K562 (cell line): ENCODE results near the gene CDC45. TPM values are rescaled to one million over a fixed set of nuclear protein-coding genes. Genes with fewer than 3 reads are reported as not detected.

Experiments
- E2F6 ChIP-seq, 2 experiments: IDR thresholded peaks; 2 replicates each; pipeline ENCODE4 v1.6.1; 2011; ENCODE audit warnings: borderline replicate concordance in 1 of 2, control low read depth in 1 of 2, low read depth in 1 of 2, low read length in 1 of 2, mild to moderate bottlenecking in 1 of 2, mixed read lengths in 1 of 2, moderate library complexity in 1 of 2; ENCODE audit not compliant: insufficient read depth in 1 of 2, insufficient read length in 1 of 2, poor library complexity in 1 of 2, severe bottlenecking in 1 of 2; ENCODE audit errors: extremely low read depth in 1 of 2
- EHMT2 ChIP-seq: fragments of 450-650 bp; IDR thresholded peaks from 2 replicates; pipeline ENCODE4 v1.6.1; 2018; ENCODE audit warnings: antibody characterized with exemption
- FOXJ3 ChIP-seq: sonication (generic); formaldehyde crosslinking; IDR thresholded peaks from 2 replicates; pipeline ENCODE4 v1.4.0; 2020; ENCODE audit warnings: mild to moderate bottlenecking, missing genetic modification reagents
- NBN ChIP-seq: fragments of 450-650 bp; IDR thresholded peaks from 2 replicates; pipeline ENCODE4 v1.6.1; 2016; ENCODE audit warnings: low read depth, mild to moderate bottlenecking
- RERE ChIP-seq: sonication (generic); formaldehyde crosslinking; IDR thresholded peaks from 2 replicates; pipeline ENCODE4 v1.8.0; 2023; ENCODE audit warnings: missing genetic modification reagents, mild to moderate bottlenecking, borderline replicate concordance
- RNF2 ChIP-seq: sonication (generic); IDR thresholded peaks from 2 replicates; pipeline ENCODE4 v1.6.1; 2016
- SAP30 ChIP-seq: fragments of 200-600 bp; sonication (generic); IDR thresholded peaks from 2 replicates; pipeline ENCODE4 v1.6.1; 2012; ENCODE audit warnings: borderline replicate concordance, low read depth, mild to moderate bottlenecking, moderate library complexity, low read length, control low read depth, inconsistent platforms; ENCODE audit not compliant: insufficient read depth, poor library complexity, severe bottlenecking
- SPI1 ChIP-seq: IDR thresholded peaks from 2 replicates; pipeline ENCODE4 v1.6.1; 2011; ENCODE audit warnings: low read depth, low read length, control low read depth, borderline replicate concordance
- TSC22D4 ChIP-seq: fragments of 450-650 bp; IDR thresholded peaks from 2 replicates; pipeline ENCODE4 v1.6.1; 2016; ENCODE audit warnings: missing genetic modification characterization, missing biosample characterization, control low read depth
- ZC3H11A ChIP-seq: IDR thresholded peaks from 2 replicates; pipeline ENCODE4 v1.6.1; 2012; ENCODE audit warnings: low read depth, low read length, improper control_type of control experiment
- ZEB2 ChIP-seq: fragments of 450-650 bp; IDR thresholded peaks from 2 replicates; pipeline ENCODE4 v1.6.1; 2016
- ZNF12 ChIP-seq: sonication (generic); formaldehyde crosslinking; IDR thresholded peaks from 2 replicates; pipeline ENCODE4 v1.4.0; 2020; ENCODE audit warnings: mild to moderate bottlenecking, missing genetic modification reagents
- ZNF277 ChIP-seq: fragments of 250-450 bp; sonication (Bioruptor Pico); IDR thresholded peaks from 2 replicates; pipeline ENCODE4 v1.8.0; 2022; ENCODE audit warnings: inconsistent platforms, mild to moderate bottlenecking, moderate library complexity, borderline replicate concordance
- ZNF280A ChIP-seq: fragments of 450-650 bp; IDR thresholded peaks from 2 replicates; pipeline ENCODE4 v1.6.1; 2018; ENCODE audit warnings: mild to moderate bottlenecking, low read depth; ENCODE audit not compliant: partially characterized antibody
- ZNF395 ChIP-seq: fragments of 200-800 bp; sonication (Bioruptor generic); IDR thresholded peaks from 2 replicates; pipeline ENCODE4 v1.6.1; 2017; ENCODE audit warnings: missing genetic modification characterization, missing compliant biosample characterization
- ZNF57 ChIP-seq: fragments of 450-650 bp; formaldehyde crosslinking; IDR thresholded peaks from 2 replicates; pipeline ENCODE4 v1.4.0; 2020; ENCODE audit warnings: mild to moderate bottlenecking, moderate library complexity
- ZNF766 ChIP-seq: fragments of 200-800 bp; sonication (Bioruptor generic); conservative IDR thresholded peaks from 2 replicates; pipeline ENCODE4 v1.6.1; 2016; ENCODE audit warnings: missing genetic modification characterization, missing compliant biosample characterization
- polyA plus RNA-seq, 8 experiments: library from polyadenylated mRNA; depleted of rRNA in 4 of 8; stranded (reverse) in 5 of 8; unstranded in 3 of 8; fragments of >200 nt; fragmentation: Nextera tagmentation in 2 of 8; fragmentation: Illumina TruSeq in 1 of 8; extraction: Ambion mirVana in 2 of 8; extraction: Trizol in 1 of 8; gene quantifications; 2 replicates each; pipeline versions ENCODE4 v1.2.1 to v1.2.3, GENCODE V29; 2011 to 2014; ENCODE audit warnings: inconsistent platforms in 1 of 8, missing spikeins in 1 of 8
- total RNA-seq, 7 experiments: library from RNA; depleted of rRNA in 6 of 7; stranded (reverse); fragments of >200 nt in 6 of 7; fragmentation: Illumina TruSeq in 2 of 7; extraction: Trizol in 2 of 7; gene quantifications; 2 replicates each; pipeline versions ENCODE4 v1.2.1 to v1.2.3, GENCODE V29; 2011 to 2021; ENCODE audit warnings: low replicate concordance in 1 of 7

Gene CDC45
- total and polyA plus RNA-seq, 9 of the 15 experiments (the other 6 are each of a cell fraction or from before 2014, with no cell fraction given): 251 to 580 (median 410) TPM

- no peak for TF ChIP-seq ZNF280A
- no peak for TF ChIP-seq ZNF766
- TF ChIP-seq SAP30: peak; percentile 84
- no peak for TF ChIP-seq FOXJ3 (CRISPR knock-in tag)
- no peak for TF ChIP-seq RERE
- no peak for TF ChIP-seq NBN
- no peak for TF ChIP-seq ZNF57 (CRISPR knock-in tag)
- no peak for TF ChIP-seq ZEB2
- no peak for TF ChIP-seq ZNF12 (CRISPR knock-in tag)
- no peak for TF ChIP-seq TSC22D4 (tag)
- no peak for TF ChIP-seq SPI1
- no peak for TF ChIP-seq EHMT2
- TF ChIP-seq E2F6 (IDR thresholded peaks at IDR 0.05; ENCODE audit: borderline replicate concordance in 1 of 2, extremely low read depth in 1 of 2, insufficient read depth in 1 of 2, insufficient read length in 1 of 2, low read depth in 1 of 2, low read length in 1 of 2, poor library complexity in 1 of 2, severe bottlenecking in 1 of 2): peak in 1 of 2 experiments; percentile 80
- no peak for TF ChIP-seq RNF2
- no peak for TF ChIP-seq ZNF277
- TF ChIP-seq ZC3H11A: no peak
- no peak for TF ChIP-seq ZNF395 (CRISPR knock-in tag)
These were observed 48.7 kb upstream of the CDC45 start (continued) for GRCh38 chr22:19430890-19431541.
